ENCODE results near the gene MRM3. TPM values are rescaled to one million over a fixed set of nuclear protein-coding genes. Genes with fewer than 3 reads are reported as not detected.

The MRM3 gene
- total and polyA plus RNA-seq, 11 donors, result 14.8 to 35.4 (median 18.3) TPM

GRCh38 chr17:760371-760770, 21.8 kb upstream of the MRM3 start:
- whole genome bisulfite sequencing, 4 donors, result 48 to 59% (median 55%) methylated on average over 9 of the region's 9 CpGs
- DNase-seq (peak; percentile 52 to 72 (median 68)), ATAC-seq (peak; percentile 74 to 91 (median 80))

GRCh38 chr17:767076-767475, 15.1 kb upstream of the MRM3 start:
- Histone ChIP-seq H3K4me3 (no peak overlapping the region), H3K9me3 (no peaks in the 10 kb centered on the region), H3K27me3 (no peaks in the 10 kb centered on the region), H3K4me1 (no peaks in the 10 kb centered on the region), H3K36me3 (peaks cover 0 to 85% (median 82%) of the 10 kb centered on the region in 9 donors), H3K27ac (peak overlapping the region in 2 of 12 donors; percentile 48 to 49)
- ATAC-seq (peak in 1 of 4 donors; percentile 47), DNase-seq (no peak)
- 51 to 67% (median 53%) methylated on average over 3 of the region's 3 CpGs for WGBS, 4 donors
- TF ChIP-seq POLR2A (IDR thresholded peaks at IDR 0.05), result no peak
- TF ChIP-seq CTCF (IDR thresholded peaks at IDR 0.05), result no peak
- intact Hi-C loops (cut with DNase I), result no loop called here

More at GRCh38 chr17:760371-760770, 21.8 kb upstream of the MRM3 start:
- intact Hi-C loops (cut with DNase I), result no loop called here
- Histone ChIP-seq H3K9me3 (no peaks in the 10 kb centered on the region), H3K4me1 (peaks cover 0 to 23% (median 0%) of the 10 kb centered on the region in 12 donors), H3K36me3 (peaks cover 0 to 83% (median 75%) of the 10 kb centered on the region in 9 donors), H3K27me3 (no peaks in the 10 kb centered on the region), H3K4me3 (no peak overlapping the region), H3K27ac (peak overlapping the region; percentile 28 to 84 (median 68))
- TF ChIP-seq CTCF (IDR thresholded peaks at IDR 0.05) (no peak), POLR2A (IDR thresholded peaks at IDR 0.05) (no peak)

GRCh38 chr17:773016-773415, 9.1 kb upstream of the MRM3 start:
- TF ChIP-seq POLR2A (IDR thresholded peaks at IDR 0.05) (no peak), CTCF (IDR thresholded peaks at IDR 0.05) (no peak)
- Histone ChIP-seq H3K4me3 (no peak overlapping the region), H3K9me3 (no peaks in the 10 kb centered on the region), H3K27me3 (no peaks in the 10 kb centered on the region), H3K36me3 (peaks cover 0 to 91% (median 85%) of the 10 kb centered on the region in 9 donors), H3K4me1 (no peaks in the 10 kb centered on the region), H3K27ac (no peak overlapping the region)
- ATAC-seq (no peak), DNase-seq (no peak)
- intact Hi-C loops (cut with DNase I), result no loop called here
- WGBS, 4 donors, result 79 to 86% (median 86%) methylated on average over 5 of the region's 5 CpGs

GRCh38 chr17:773467-774312, 8.5 kb upstream of the MRM3 start:
- no peak for ATAC-seq
- DNase-seq, result no peak
- Histone ChIP-seq H3K27ac (no peak overlapping the region), H3K36me3 (peaks cover 0 to 98% (median 92%) of the 10 kb centered on the region in 9 donors), H3K9me3 (no peaks in the 10 kb centered on the region), H3K4me1 (no peaks in the 10 kb centered on the region), H3K27me3 (no peaks in the 10 kb centered on the region), H3K4me3 (no peak overlapping the region)
- WGBS, 4 donors, result 76 to 81% (median 80%) methylated on average over 14 of the region's 14 CpGs
- TF ChIP-seq POLR2A (IDR thresholded peaks at IDR 0.05) (no peak), CTCF (IDR thresholded peaks at IDR 0.05) (no peak)
- intact Hi-C loops (cut with DNase I), result no loop called here

Data from heart left ventricle (tissue), 16 donors.